ENCODE measurements around the gene CPT1A. TPM values are rescaled to one million over a fixed set of nuclear protein-coding genes. Genes with fewer than 3 reads are reported as not detected.

Gene CPT1A
- total RNA-seq, 2 donors from 2014 or later, result 53.1 to 56.3 TPM

GRCh38 chr11:68843052-68843561, 1.4 kb upstream of the CPT1A start:
- TF ChIP-seq, protein P1, sequence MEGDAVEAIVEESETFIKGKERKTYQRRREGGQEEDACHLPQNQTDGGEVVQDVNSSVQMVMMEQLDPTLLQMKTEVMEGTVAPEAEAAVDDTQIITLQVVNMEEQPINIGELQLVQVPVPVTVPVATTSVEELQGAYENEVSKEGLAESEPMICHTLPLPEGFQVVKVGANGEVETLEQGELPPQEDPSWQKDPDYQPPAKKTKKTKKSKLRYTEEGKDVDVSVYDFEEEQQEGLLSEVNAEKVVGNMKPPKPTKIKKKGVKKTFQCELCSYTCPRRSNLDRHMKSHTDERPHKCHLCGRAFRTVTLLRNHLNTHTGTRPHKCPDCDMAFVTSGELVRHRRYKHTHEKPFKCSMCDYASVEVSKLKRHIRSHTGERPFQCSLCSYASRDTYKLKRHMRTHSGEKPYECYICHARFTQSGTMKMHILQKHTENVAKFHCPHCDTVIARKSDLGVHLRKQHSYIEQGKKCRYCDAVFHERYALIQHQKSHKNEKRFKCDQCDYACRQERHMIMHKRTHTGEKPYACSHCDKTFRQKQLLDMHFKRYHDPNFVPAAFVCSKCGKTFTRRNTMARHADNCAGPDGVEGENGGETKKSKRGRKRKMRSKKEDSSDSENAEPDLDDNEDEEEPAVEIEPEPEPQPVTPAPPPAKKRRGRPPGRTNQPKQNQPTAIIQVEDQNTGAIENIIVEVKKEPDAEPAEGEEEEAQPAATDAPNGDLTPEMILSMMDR (IDR thresholded peaks at IDR 0.05), result no peak
- peak overlapping the region; percentile 63 to 64 for H3K27ac ChIP-seq

DNA sequence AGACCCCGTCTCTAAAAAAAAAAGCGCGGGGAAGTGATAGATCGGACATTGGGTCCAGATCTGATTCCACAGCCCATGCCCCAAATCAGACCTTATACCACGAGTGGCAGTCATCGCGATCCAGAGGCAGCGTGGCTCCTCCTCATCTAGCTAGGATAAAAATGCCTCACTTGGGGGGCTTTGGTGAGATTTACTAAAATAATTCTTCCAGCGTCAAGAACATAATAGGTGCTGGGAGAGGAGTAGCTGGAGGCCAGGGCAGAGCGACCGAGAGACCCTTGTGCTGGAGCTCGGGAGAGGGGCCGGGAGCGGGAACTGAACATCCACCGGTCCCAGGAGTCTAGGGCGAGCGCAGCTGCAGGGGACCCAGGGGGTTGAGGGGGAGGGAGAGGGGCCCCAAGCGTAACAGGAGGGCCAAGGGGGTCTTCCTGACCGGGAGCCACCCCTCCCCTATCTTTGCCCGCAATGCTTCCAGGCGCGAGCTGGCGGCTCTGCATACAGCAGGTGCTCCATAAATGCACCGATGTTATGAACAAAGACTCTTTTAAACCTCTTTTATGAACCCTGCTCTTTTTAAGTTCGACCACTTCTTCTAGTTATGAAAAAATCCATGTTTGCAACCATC, 823 bp upstream of the CPT1A start:
- Histone ChIP-seq H3K27me3 (no peaks in the 10 kb centered on the region), H3K27ac (peak overlapping the region; percentile 90 to 91), H3K4me1 (peaks cover 0 to 59% of the 10 kb centered on the region in 2 donors), H3K9me3 (no peaks in the 10 kb centered on the region), H3K36me3 (no peaks in the 10 kb centered on the region), H3K4me3 (peak overlapping the region; percentile 29 to 82)
- TF ChIP-seq, protein P1 (IDR thresholded peaks at IDR 0.05), result no peak
- no peak for DNase-seq (ENCODE audit: low spot score)

More at GRCh38 chr11:68843052-68843561, 1.4 kb upstream of the CPT1A start:
- H3K9me3 ChIP-seq, result no peaks in the 10 kb centered on the region
- H3K27me3 ChIP-seq, result no peaks in the 10 kb centered on the region
- DNase-seq (ENCODE audit: low spot score), result no peak
- peak overlapping the region; percentile 29 to 82 for H3K4me3 ChIP-seq
- H3K4me1 ChIP-seq, result peaks cover 0 to 53% of the 10 kb centered on the region in 2 donors
- H3K36me3 ChIP-seq, result no peaks in the 10 kb centered on the region

DNA sequence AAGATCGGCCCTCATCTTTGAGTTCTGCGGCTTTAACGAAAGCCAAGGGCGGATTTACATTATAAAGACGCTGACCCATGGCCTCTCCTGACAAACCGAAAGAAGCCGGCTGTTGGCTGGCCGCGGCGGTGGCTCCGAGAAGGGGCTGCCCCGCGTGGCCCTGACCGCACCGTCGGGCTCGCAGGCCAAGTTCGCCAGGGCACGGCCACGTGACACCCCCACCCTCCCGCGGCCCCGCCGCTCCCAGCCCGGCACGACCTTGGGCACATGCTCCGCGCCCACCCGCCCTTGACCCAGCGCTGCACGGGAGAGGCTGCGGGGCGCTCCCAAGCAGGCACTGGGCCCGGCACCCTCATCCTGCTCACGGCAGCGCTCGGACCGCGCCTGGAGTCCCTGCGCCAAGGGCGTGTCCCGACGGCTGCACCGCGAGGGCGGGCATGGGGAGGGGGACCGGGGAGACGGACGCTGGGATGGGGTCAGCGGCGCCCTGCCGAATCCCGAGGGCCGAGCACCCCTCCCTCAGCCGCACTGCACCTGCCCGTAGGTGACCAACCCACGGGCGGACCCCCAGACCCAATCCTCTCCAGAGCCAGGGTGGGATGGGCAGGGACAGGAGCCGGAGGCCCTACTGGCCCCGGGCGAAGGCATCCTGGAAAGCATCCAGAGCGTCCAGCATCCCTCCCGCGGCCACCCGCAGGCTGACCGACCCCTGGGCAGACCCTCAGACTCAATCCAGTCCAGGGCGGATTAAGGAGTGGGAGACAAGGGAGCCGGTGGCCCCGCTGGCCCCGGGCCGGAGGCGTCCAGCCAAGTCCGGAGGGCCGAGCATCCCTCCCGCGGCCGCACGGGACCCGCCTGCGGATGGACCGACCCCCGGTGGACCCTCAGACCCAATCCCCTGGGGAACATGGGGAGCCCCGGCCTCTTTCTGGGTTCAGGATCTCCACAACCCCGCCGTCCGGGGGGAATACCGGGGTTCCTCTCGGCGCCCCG, 759 bp downstream of the CPT1A start:
- Histone ChIP-seq H3K36me3 (no peaks in the 10 kb centered on the region), H3K9me3 (no peaks in the 10 kb centered on the region), H3K27me3 (no peaks in the 10 kb centered on the region), H3K27ac (peak overlapping the region; percentile 90 to 91), H3K4me1 (peaks cover 0 to 75% of the 10 kb centered on the region in 2 donors), H3K4me3 (peak overlapping the region; percentile 60 to 82)
- peak; percentile 63 for DNase-seq (ENCODE audit: low spot score)
- TF ChIP-seq, protein P1 (IDR thresholded peaks at IDR 0.05), result no peak

- peak overlapping the region; percentile 90 to 91 for H3K27ac ChIP-seq
- H3K4me1 ChIP-seq, result peaks cover 0 to 84% of the 10 kb centered on the region in 2 donors
- DNase-seq (ENCODE audit: low spot score), result no peak
- peak overlapping the region; percentile 60 to 82 for H3K4me3 ChIP-seq
- TF ChIP-seq, protein P1 (IDR thresholded peaks at IDR 0.05), result no peak
- H3K36me3 ChIP-seq, result no peaks in the 10 kb centered on the region
- H3K27me3 ChIP-seq, result no peaks in the 10 kb centered on the region
- no peaks in the 10 kb centered on the region for H3K9me3 ChIP-seq
These were observed 1.6 kb downstream of the CPT1A start for GRCh38 chr11:68839911-68840641.

Measured in right atrium auricular region (tissue), 2 donors.